ENCODE data around the gene RTCB.

Gene RTCB

GRCh38 chr22:32411829-32412592, at the start of gene RTCB:
Gene RTCB, minus strand, starts transcription at chr22:32412247. Its CDS starts 91 bp downstream, at chr22:32412156.
- peak; percentile 91 for DNase-seq

DNA sequence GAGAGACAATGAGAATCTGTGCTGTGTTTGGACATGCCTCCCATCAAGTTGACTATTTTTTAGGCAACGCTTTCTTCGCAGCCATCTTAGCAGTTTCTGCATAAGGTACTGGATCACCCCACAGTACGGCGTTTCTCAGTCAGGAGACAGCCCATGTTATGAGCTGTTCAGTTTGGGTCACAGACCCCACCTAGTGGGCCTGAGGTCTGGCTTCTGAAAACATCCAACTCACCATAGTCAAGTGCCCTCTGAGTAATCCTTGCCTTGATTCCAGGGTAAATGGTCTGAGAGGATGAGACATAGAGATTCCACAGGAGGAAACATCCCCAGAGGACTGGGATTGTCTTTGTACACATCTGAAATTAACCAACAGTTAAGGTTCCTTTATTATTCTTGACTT, 45.0 kb upstream of the RTCB start:
- no peak for DNase-seq

- no peak for DNase-seq
These were observed 36.9 kb upstream of the RTCB start for GRCh38 chr22:32448980-32449379.

- DNase-seq: no peak
These were observed 34.3 kb upstream of the RTCB start for GRCh38 chr22:32446321-32446720.

GRCh38 chr22:32444068-32444467, 32.0 kb upstream of the RTCB start:
- no peak for DNase-seq

- no peak for DNase-seq
These were observed 18.3 kb upstream of the RTCB start for GRCh38 chr22:32430352-32430751.

- DNase-seq: no peak
These were observed 14.8 kb upstream of the RTCB start for GRCh38 chr22:32426881-32427280.

DNA sequence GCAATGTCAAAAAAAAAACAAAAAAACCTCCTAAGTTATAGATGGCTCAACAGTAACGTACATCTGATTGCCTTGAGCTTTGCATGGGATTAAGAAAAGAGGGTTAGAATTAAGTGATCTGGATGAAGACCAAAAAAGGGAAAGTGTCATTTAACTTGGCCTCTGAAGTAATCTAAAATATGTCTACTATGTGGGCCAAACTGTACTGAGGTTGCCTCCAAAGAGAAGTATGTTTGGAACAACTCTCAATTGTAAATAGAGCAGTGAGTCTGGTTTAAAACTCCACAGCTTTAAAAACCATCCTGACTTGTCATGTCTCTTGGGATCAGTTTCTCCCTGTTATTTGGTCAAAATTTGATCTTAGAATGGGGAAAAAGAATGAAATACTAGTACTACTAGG, 11.6 kb upstream of the RTCB start:
- DNase-seq: no peak

GRCh38 chr22:32422062-32422461, 10.0 kb upstream of the RTCB start:
- DNase-seq: no peak

DNA sequence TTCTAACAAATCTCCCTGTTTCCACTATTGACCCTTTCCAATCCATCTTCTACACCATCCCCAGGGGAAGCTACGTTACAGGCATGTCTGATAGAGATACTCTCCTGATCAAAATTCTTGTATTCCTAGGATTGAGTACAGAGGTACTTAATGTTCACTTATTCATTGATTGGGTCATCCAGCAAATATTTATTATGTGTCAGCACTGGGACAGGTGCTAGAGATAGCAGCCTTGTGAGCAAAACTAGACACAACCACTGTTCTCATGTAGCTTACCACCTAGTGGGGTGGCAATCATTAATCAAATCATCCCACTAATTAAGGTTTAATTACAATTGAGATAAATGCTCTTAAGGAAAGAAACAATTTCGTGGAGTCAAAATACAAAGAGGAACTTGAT, 9.4 kb upstream of the RTCB start:
- no peak for DNase-seq

GRCh38 chr22:32417906-32418305, 5.9 kb upstream of the RTCB start:
- DNase-seq: no peak

- DNase-seq: no peak
These were observed 4.6 kb upstream of the RTCB start for GRCh38 chr22:32416556-32417085.

DNA sequence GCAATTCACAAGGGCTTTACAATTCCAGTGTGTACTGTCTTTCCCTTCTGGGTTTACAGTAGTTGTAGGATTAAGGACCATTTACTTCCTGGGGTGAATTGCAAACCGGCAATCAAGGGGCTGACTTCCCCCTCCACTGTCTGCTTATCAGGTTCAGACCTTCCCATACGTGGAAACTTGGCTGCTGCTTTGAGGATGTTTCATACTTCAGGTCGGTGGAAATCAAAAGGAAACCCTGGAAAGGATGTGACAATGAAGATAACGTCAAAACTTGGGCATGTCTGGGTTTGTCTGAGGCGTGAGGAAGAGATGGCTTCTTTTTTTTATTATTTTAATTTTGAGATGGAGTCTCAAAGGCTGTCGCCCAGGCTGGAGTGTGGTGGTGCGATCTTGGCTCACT, 2.1 kb upstream of the RTCB start:
- DNase-seq: no peak

GRCh38 chr22:32413719-32414118, 1.7 kb upstream of the RTCB start:
- peak; percentile 21 for DNase-seq

DNA sequence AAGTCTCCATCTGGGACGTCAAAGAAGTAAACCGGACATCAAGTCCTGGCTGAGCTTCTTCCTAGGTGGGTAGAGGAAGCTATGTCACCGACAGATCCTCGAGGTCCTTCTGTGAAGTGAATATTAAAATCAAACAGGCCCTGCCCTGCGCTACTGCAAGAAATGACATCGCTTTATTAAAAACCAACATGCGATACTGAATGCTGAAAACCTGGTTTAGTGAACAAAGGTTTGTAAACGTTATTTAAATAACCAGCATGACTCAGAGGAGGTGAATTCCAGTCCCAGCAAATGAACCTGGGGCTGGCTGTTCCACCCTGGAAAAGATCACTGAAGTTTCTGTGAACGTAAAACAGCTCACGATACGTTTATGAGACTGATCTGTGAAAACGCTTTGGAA, 645 bp downstream of the RTCB start:
- DNase-seq: peak; percentile 28

DNA sequence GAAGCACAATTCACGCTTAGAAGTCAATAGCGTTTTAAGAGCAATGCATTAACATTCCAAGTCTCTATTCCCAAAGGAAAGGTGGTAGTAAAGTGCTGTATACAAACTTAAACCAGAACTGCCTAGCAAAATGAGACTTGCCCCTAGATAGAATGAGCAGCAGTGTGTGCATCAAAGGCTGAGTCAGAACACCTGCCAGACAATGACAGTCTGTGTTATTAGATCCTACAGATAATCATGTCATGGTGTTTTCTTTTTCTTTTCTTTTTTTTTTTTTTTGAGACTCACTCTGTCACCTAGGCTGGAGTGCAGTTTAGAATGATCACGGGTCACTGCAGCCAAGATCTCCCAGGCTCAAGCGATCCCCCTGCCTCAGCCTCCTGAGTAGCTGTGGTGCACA, 1.6 kb downstream of the RTCB start:
- DNase-seq: no peak

GRCh38 chr22:32409977-32410376, 2.1 kb downstream of the RTCB start:
- no peak for DNase-seq

DNA sequence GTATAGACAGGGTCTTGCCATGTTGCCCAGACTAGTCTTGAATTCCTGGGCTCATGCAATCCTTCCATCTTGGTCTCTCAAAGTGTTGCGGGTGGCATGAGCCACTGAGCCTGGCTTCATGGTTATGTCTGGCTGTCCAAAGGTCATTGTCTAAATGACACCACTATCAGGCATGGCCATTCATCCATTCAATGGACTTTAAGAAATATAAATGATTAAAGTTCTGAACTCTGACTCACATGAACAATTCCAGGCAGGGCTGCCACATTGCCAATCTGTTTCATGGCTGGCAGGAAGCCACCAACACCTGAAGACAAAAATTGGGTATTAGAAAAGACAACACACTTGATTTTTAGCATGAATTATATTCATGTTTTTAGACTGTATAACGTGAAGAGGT, 4.1 kb downstream of the RTCB start:
- DNase-seq: no peak

GRCh38 chr22:32407312-32407711, 4.7 kb downstream of the RTCB start:
- DNase-seq: no peak

GRCh38 chr22:32404021-32404420, 8.0 kb downstream of the RTCB start:
- no peak for DNase-seq

DNA sequence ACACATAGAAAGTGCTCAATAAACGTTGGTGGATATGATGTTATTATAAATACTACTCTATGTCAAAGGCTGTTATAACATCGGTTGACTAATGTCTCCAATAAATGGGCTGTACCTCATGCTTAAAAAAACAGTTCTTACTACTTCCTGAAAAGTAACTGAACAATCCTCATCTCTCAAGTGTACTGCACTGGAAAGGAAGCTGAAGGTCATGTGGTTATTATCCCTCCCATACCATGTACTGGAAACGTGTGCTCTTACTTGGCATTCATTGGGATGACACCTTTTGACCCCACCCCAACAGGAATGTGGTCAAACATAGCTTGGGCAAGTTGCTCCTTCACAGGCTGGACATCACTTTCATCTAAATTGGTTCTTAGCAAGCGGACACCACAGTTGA, 10.6 kb downstream of the RTCB start:
- no peak for DNase-seq

GRCh38 chr22:32396746-32397145, 15.3 kb downstream of the RTCB start:
- peak; percentile 25 for DNase-seq

GRCh38 chr22:32396255-32396654, 15.8 kb downstream of the RTCB start:
- no peak for DNase-seq

- DNase-seq: no peak
These were observed 16.9 kb downstream of the RTCB start for GRCh38 chr22:32395107-32395506.

DNA sequence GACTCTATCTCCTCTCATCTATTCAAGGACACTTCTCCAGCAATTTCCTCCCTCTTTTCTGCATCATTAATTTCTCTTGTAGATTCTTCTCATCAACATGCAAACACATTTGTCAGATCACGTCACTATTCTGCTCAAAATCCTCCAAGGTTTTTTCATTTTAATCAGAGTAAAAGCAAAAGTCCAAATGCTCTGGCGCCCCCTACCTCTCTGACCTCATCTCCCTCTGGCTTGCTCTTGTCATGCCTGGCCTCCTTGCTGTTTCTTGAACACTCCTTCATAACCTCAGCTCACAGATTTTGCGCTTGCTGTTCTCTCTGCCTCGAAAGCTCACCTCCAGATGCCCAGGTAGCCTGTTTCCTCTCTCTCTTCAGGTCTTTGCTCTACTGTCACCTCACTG, 22.4 kb downstream of the RTCB start:
- DNase-seq: no peak
